Mammary epithelial cell (primary cell): ENCODE measurements around the gene UBE2Q1.

ENCODE experiments used
- CTCF ChIP-seq, 2 donors: IDR thresholded peaks in 1 of 2; conservative IDR thresholded peaks in 1 of 2; 2 replicates each; pipeline ENCODE4 v1.5.1; 2011 to 2012; ENCODE audit warnings: inconsistent platforms in 2 of 2, low read length in 2 of 2, mild to moderate bottlenecking in 2 of 2, control low read depth in 1 of 2, low read depth in 1 of 2; ENCODE audit not compliant: insufficient read depth in 1 of 2; ENCODE audit errors: extremely low read depth in 1 of 2
- EZH2 ChIP-seq: IDR thresholded peaks from 2 replicates; pipeline ENCODE4 v1.6.1; 2012; ENCODE audit warnings: low read length, inconsistent platforms, borderline replicate concordance

GRCh38 chr1:154517661-154518060 is 40.8 kb downstream of the UBE2Q1 start:
- no peak for TF ChIP-seq CTCF (conservative IDR thresholded peaks at IDR 0.05 in 1 of 2, IDR thresholded peaks at IDR 0.05 in 1 of 2; ENCODE audit: extremely low read depth in 1 of 2, insufficient read depth in 1 of 2, low read depth in 1 of 2, low read length in 2 of 2)
- TF ChIP-seq EZH2: no peak
